ENCODE results near the gene PLN. TPM values are rescaled to one million over a fixed set of nuclear protein-coding genes. Genes with fewer than 3 reads are reported as not detected.

The PLN gene
- total RNA-seq, 1 experiment from 2014 or later = not detected

GRCh38 chr6:118530942-118531341 lies 17.2 kb upstream of the PLN start:
- Histone ChIP-seq H3K36me3 (ENCODE audit: low read depth, low read length) (no peaks in the 10 kb centered on the region), H3K4me1 (ENCODE audit: insufficient read depth, low read length) (no peaks in the 10 kb centered on the region), H2AFZ (ENCODE audit: low read length) (no peak overlapping the region), H4K20me1 (ENCODE audit: low read length) (no peaks in the 10 kb centered on the region), H3K27me3 (ENCODE audit: low read length) (no peaks in the 10 kb centered on the region), H3K9me3 (ENCODE audit: low read length) (no peaks in the 10 kb centered on the region), H3K4me3 (ENCODE audit: low read length) (no peak overlapping the region), H3K79me2 (ENCODE audit: low read length) (no peaks in the 10 kb centered on the region), H3K27ac (ENCODE audit: low read length) (no peak overlapping the region), H3K9ac (ENCODE audit: low read length) (no peak overlapping the region), H3K4me2 (ENCODE audit: low read length) (no peak overlapping the region), H3F3A (ENCODE audit: low read length, unreplicated experiment) (no peaks in the 10 kb centered on the region), H3K9me2 (replicated peaks; ENCODE audit: low read length) (no peaks in the 10 kb centered on the region)
- POLR2A ChIA-PET (ENCODE audit: unreplicated experiment) = no interaction called here
- no peak for TF ChIP-seq CTCF (conservative IDR thresholded peaks at IDR 0.05; ENCODE audit: low read depth, low read length)
- TF ChIP-seq EZH2 (IDR thresholded peaks at IDR 0.05; ENCODE audit: low read length, unreplicated experiment) = no peak
- TF ChIP-seq EZH2phosphoT487 (IDR thresholded peaks at IDR 0.05; ENCODE audit: borderline replicate concordance, low read length) = no peak
- no peak for ATAC-seq
- no TSS peak for BruUV-seq (replicated peaks)
- CTCF ChIA-PET = no interaction called here
- DNase-seq = no peak
- intact Hi-C loops (cut with micrococcal nuclease) = no loop called here

- DNase-seq (no peak), ATAC-seq (no peak)
- Histone ChIP-seq H3K4me2 (ENCODE audit: low read length) (no peak overlapping the region), H3K79me2 (ENCODE audit: low read length) (no peaks in the 10 kb centered on the region), H3K9ac (ENCODE audit: low read length) (no peak overlapping the region), H3K27ac (ENCODE audit: low read length) (no peak overlapping the region), H3K4me3 (ENCODE audit: low read length) (no peak overlapping the region), H4K20me1 (ENCODE audit: low read length) (no peaks in the 10 kb centered on the region), H3F3A (ENCODE audit: low read length, unreplicated experiment) (no peaks in the 10 kb centered on the region), H3K9me2 (replicated peaks; ENCODE audit: low read length) (no peaks in the 10 kb centered on the region), H3K27me3 (ENCODE audit: low read length) (no peaks in the 10 kb centered on the region), H3K36me3 (ENCODE audit: low read depth, low read length) (no peaks in the 10 kb centered on the region), H3K4me1 (ENCODE audit: insufficient read depth, low read length) (no peaks in the 10 kb centered on the region), H3K9me3 (ENCODE audit: low read length) (no peaks in the 10 kb centered on the region), H2AFZ (ENCODE audit: low read length) (no peak overlapping the region)
- CTCF ChIA-PET = no interaction called here
- TF ChIP-seq EZH2phosphoT487 (IDR thresholded peaks at IDR 0.05; ENCODE audit: borderline replicate concordance, low read length) (no peak), EZH2 (IDR thresholded peaks at IDR 0.05; ENCODE audit: low read length, unreplicated experiment) (no peak), CTCF (conservative IDR thresholded peaks at IDR 0.05; ENCODE audit: low read depth, low read length) (no peak)
- intact Hi-C loops (cut with micrococcal nuclease) = no loop called here
- no TSS peak for BruUV-seq (replicated peaks)
- POLR2A ChIA-PET (ENCODE audit: unreplicated experiment) = no interaction called here
Observed at GRCh38 chr6:118535176-118535844, 12.8 kb upstream of the PLN start.

- H4K20me1 ChIP-seq (ENCODE audit: low read length) = no peaks in the 10 kb centered on the region
Observed at GRCh38 chr6:118536478-118536877, 11.6 kb upstream of the PLN start.

More at GRCh38 chr6:118536478-118536877, 11.6 kb upstream of the PLN start:
- CTCF ChIA-PET = no interaction called here
- H3K27ac ChIP-seq (ENCODE audit: low read length) = no peak overlapping the region
- TF ChIP-seq EZH2phosphoT487 (IDR thresholded peaks at IDR 0.05; ENCODE audit: borderline replicate concordance, low read length) (no peak), CTCF (conservative IDR thresholded peaks at IDR 0.05; ENCODE audit: low read depth, low read length) (no peak), EZH2 (IDR thresholded peaks at IDR 0.05; ENCODE audit: low read length, unreplicated experiment) (no peak)
- no peak overlapping the region for H3K9ac ChIP-seq (ENCODE audit: low read length)
- H3K4me1 ChIP-seq (ENCODE audit: insufficient read depth, low read length) = no peaks in the 10 kb centered on the region
- intact Hi-C loops (cut with micrococcal nuclease) = no loop called here
- BruUV-seq (replicated peaks) = no TSS peak
- no peaks in the 10 kb centered on the region for H3K79me2 ChIP-seq (ENCODE audit: low read length)
- no peaks in the 10 kb centered on the region for H3K9me2 ChIP-seq (replicated peaks; ENCODE audit: low read length)
- POLR2A ChIA-PET (ENCODE audit: unreplicated experiment) = no interaction called here
- H3F3A ChIP-seq (ENCODE audit: low read length, unreplicated experiment) = no peaks in the 10 kb centered on the region
- no peak overlapping the region for H3K4me2 ChIP-seq (ENCODE audit: low read length)
- H2AFZ ChIP-seq (ENCODE audit: low read length) = no peak overlapping the region
- no peak for ATAC-seq
- no peak overlapping the region for H3K4me3 ChIP-seq (ENCODE audit: low read length)
- H3K9me3 ChIP-seq (ENCODE audit: low read length) = no peaks in the 10 kb centered on the region
- no peaks in the 10 kb centered on the region for H3K36me3 ChIP-seq (ENCODE audit: low read depth, low read length)
- no peaks in the 10 kb centered on the region for H3K27me3 ChIP-seq (ENCODE audit: low read length)
- DNase-seq = no peak
